MM.1S (cell line): ENCODE data around the gene PLEKHG7.

Experiments
- CTCF ChIP-seq: fragments of 300-600 bp; sonication (generic); IDR thresholded peaks from 2 replicates; pipeline ENCODE4 v1.5.1; 2016; ENCODE audit warnings: antibody characterized with exemption, low read length, mixed read lengths
- EZH2 ChIP-seq: fragments of 300-600 bp; sonication (generic); optimal IDR thresholded peaks from 2 replicates; pipeline ENCODE3; 2017; ENCODE audit warnings: low read depth, mild to moderate bottlenecking, antibody characterized with exemption, low read length, mixed read lengths
- EZH2phosphoT487 ChIP-seq: fragments of 300-600 bp; sonication (generic); IDR thresholded peaks from 2 replicates; pipeline ENCODE4 v1.6.1; 2018; ENCODE audit warnings: antibody characterized with exemption, low read length

- TF ChIP-seq CTCF (no peak), EZH2 (no peak), EZH2phosphoT487 (no peak)
These were observed 51.4 kb downstream of the PLEKHG7 start for GRCh38 chr12:92753976-92754885.
